HCT116 (cell line): Measurements from ENCODE around the gene CLCN1. TPM values are rescaled to one million over a fixed set of nuclear protein-coding genes. Genes with fewer than 3 reads are reported as not detected.

ENCODE experiments used
- ATAC-seq: fragments of 200-7000 bp; cut with Tn5 transposase; 2 replicates; pipeline ENCODE4 v1.9.1; 2020; ENCODE audit warnings: mild to moderate bottlenecking, moderate library complexity
- BruUV-seq: library from RNA; stranded (reverse); fragments of 400-500 nt; replicated peaks from 2 replicates; lab custom pipeline; 2021; lab: Mats Ljungman, UMichigan
- CTCF ChIA-PET: fragments of 300-600 bp; sonication (Branson Sonifier 250); formaldehyde crosslinking; loops from one replicate; lab custom pipeline; 2021; ENCODE audit warnings: antibody characterized with exemption; lab: Charles Lee
- POLR2A ChIA-PET: fragments of 300-600, 350-600 bp; sonication (Branson Sonifier 250); formaldehyde crosslinking; loops from one replicate; lab custom pipeline; 2021; ENCODE audit warnings: antibody characterized with exemption; lab: Charles Lee
- RAD21 ChIA-PET, 2 experiments: fragments of 300-600 bp; sonication (Branson Sonifier 250); formaldehyde crosslinking; loops; one replicate each; lab custom pipeline; 2023; ENCODE audit warnings: low total read pairs in 2 of 2; ENCODE audit not compliant: uncharacterized antibody in 2 of 2, unreplicated experiment in 2 of 2, low non-redundant PET in 1 of 2; lab: Charles Lee
- DNase-seq: peaks from one replicate; pipeline ENCODE4 v3.0.0-alpha.2; 2010; ENCODE audit warnings: low read depth, low spot score
- H2AFZ ChIP-seq: fragments of 200-600 bp; shearing (Covaris generic), sonication (generic); 2 replicates; pipeline ENCODE4 v1.6.1; 2017; ENCODE audit warnings: low read depth, mixed run types, mixed read lengths, antibody characterized with exemption, low read length; ENCODE audit not compliant: poor library complexity, severe bottlenecking
- H3K27ac ChIP-seq: 2 replicates; pipeline ENCODE4 v1.5.1; 2012; ENCODE audit warnings: low read depth, low read length
- H3K27me3 ChIP-seq: fragments of 200-600 bp; sonication (generic); 2 replicates; pipeline ENCODE4 v1.6.1; 2016; ENCODE audit warnings: mixed run types, low read length, mixed read lengths; ENCODE audit not compliant: insufficient read depth
- H3K36me3 ChIP-seq, 2 experiments: fragments of 200-500 bp in 1 of 2; fragments of 200-600 bp in 1 of 2; sonication (Bioruptor generic) in 1 of 2; sonication (generic) in 1 of 2; 2 replicates each; pipeline versions ENCODE4 v1.5.1 to v1.6.1; 2014 to 2016; ENCODE audit warnings: low read length in 2 of 2, inconsistent platforms in 1 of 2, mixed read lengths in 1 of 2, mixed run types in 1 of 2; ENCODE audit not compliant: insufficient read depth in 2 of 2, control insufficient read depth in 1 of 2
- H3K4me1 ChIP-seq, 2 experiments: fragments of 200-600 bp in 1 of 2; sonication (generic) in 1 of 2; 2 replicates each; pipeline versions ENCODE4 v1.5.1 to v1.6.1; 2012 to 2017; ENCODE audit warnings: low read length in 2 of 2, inconsistent platforms in 1 of 2, mild to moderate bottlenecking in 1 of 2, mixed read lengths in 1 of 2, mixed run types in 1 of 2, moderate library complexity in 1 of 2; ENCODE audit not compliant: insufficient read depth in 2 of 2, control insufficient read depth in 1 of 2
- H3K4me2 ChIP-seq: fragments of 200-600 bp; sonication (generic); 2 replicates; pipeline ENCODE4 v1.6.1; 2017; ENCODE audit warnings: mixed run types, low read length, mixed read lengths
- H3K4me3 ChIP-seq, 2 experiments: fragments of 200-600 bp in 1 of 2; sonication (generic) in 1 of 2; replicated peaks in 1 of 2; 2 replicates each; pipeline ENCODE4 v1.5.1; 2011 to 2016; ENCODE audit warnings: low read length in 2 of 2, control low read depth in 1 of 2, low read depth in 1 of 2, mild to moderate bottlenecking in 1 of 2, mixed read lengths in 1 of 2, mixed run types in 1 of 2
- H3K79me2 ChIP-seq: fragments of 200-600 bp; sonication (generic); 2 replicates; pipeline ENCODE4 v1.6.1; 2017; ENCODE audit warnings: mild to moderate bottlenecking, mixed run types, low read length, moderate library complexity, mixed read lengths; ENCODE audit not compliant: insufficient read depth
- H3K9ac ChIP-seq: fragments of 200-600 bp; sonication (generic); 2 replicates; pipeline ENCODE4 v1.6.1; 2016; ENCODE audit warnings: low read length, mixed read lengths
- H3K9me2 ChIP-seq: fragments of 200-600 bp; sonication (generic), shearing (Covaris generic); 2 replicates; pipeline ENCODE4 v1.6.1; 2017; ENCODE audit warnings: mixed run types, mild to moderate bottlenecking, moderate library complexity; ENCODE audit not compliant: insufficient read depth
- H3K9me3 ChIP-seq, 2 experiments: fragments of 200-500 bp in 1 of 2; fragments of 200-600 bp in 1 of 2; sonication (Bioruptor generic) in 1 of 2; sonication (generic) in 1 of 2; 2 replicates each; pipeline ENCODE4 v1.6.1; 2014 to 2017; ENCODE audit warnings: low read length in 2 of 2, mixed read lengths in 2 of 2, inconsistent platforms in 1 of 2, low read depth in 1 of 2, mild to moderate bottlenecking in 1 of 2, mixed run types in 1 of 2, moderate library complexity in 1 of 2; ENCODE audit not compliant: control insufficient read depth in 1 of 2, insufficient read depth in 1 of 2
- H4K20me1 ChIP-seq: fragments of 200-600 bp; sonication (generic), shearing (Covaris generic); 2 replicates; pipeline ENCODE4 v1.6.1; 2017; ENCODE audit warnings: mixed run types, mild to moderate bottlenecking, moderate library complexity; ENCODE audit not compliant: insufficient read depth
- CEBPB ChIP-seq: IDR thresholded peaks from 2 replicates; pipeline ENCODE4 v1.6.1; 2012; ENCODE audit warnings: low read depth
- EGR1 ChIP-seq: IDR thresholded peaks from 2 replicates; pipeline ENCODE4 v1.6.1; 2012; ENCODE audit warnings: low read depth
- EZH2 ChIP-seq: fragments of 200-600 bp; sonication (generic); IDR thresholded peaks from 2 replicates; pipeline ENCODE4 v1.6.1; 2017; ENCODE audit warnings: antibody characterized with exemption, mixed run types
- FOSL1 ChIP-seq: IDR thresholded peaks from 2 replicates; pipeline ENCODE4 v1.6.1; 2012; ENCODE audit warnings: low read depth
- JUND ChIP-seq: IDR thresholded peaks from 2 replicates; pipeline ENCODE4 v1.6.1; 2012
- POLR2A ChIP-seq: IDR thresholded peaks from 2 replicates; pipeline ENCODE4 v1.7.0; 2011; ENCODE audit warnings: borderline replicate concordance; ENCODE audit not compliant: insufficient read depth, insufficient read length; ENCODE audit errors: extremely low read depth
- REST ChIP-seq: IDR thresholded peaks from 2 replicates; pipeline ENCODE4 v1.6.1; 2012; ENCODE audit warnings: low read depth
- SIN3A ChIP-seq: IDR thresholded peaks from 2 replicates; pipeline ENCODE4 v1.6.1; 2012; ENCODE audit warnings: low read depth
- SP1 ChIP-seq: IDR thresholded peaks from 2 replicates; pipeline ENCODE4 v1.6.1; 2012; ENCODE audit warnings: low read depth
- ZBTB33 ChIP-seq: IDR thresholded peaks from 2 replicates; pipeline ENCODE4 v1.6.1; 2011; ENCODE audit warnings: mild to moderate bottlenecking, low read length, moderate library complexity; ENCODE audit not compliant: insufficient replicate concordance; ENCODE audit errors: extremely low read depth
- ZFX ChIP-seq: fragments of 450-650 bp; IDR thresholded peaks from 2 replicates; pipeline ENCODE4 v1.6.1; 2017
- ZNF274 ChIP-seq: fragments of 200-500 bp; sonication (Bioruptor generic); IDR thresholded peaks from 2 replicates; pipeline ENCODE4 v1.6.1; 2014; ENCODE audit warnings: mild to moderate bottlenecking, low read depth, low read length, inconsistent platforms
- intact Hi-C: fragments of 100-400 bp; cut with micrococcal nuclease; formaldehyde crosslinking; loops from 2 replicates; pipeline ENCODE4 v1.10.0; 2022
- total RNA-seq: library from RNA; stranded (reverse); gene quantifications from one replicate; pipeline ENCODE4 v1.2.1, GENCODE V29; 2021; ENCODE audit not compliant: unreplicated experiment

CLCN1 gene
- total RNA-seq, 1 experiment from 2014 or later: 0.47 TPM

DNA sequence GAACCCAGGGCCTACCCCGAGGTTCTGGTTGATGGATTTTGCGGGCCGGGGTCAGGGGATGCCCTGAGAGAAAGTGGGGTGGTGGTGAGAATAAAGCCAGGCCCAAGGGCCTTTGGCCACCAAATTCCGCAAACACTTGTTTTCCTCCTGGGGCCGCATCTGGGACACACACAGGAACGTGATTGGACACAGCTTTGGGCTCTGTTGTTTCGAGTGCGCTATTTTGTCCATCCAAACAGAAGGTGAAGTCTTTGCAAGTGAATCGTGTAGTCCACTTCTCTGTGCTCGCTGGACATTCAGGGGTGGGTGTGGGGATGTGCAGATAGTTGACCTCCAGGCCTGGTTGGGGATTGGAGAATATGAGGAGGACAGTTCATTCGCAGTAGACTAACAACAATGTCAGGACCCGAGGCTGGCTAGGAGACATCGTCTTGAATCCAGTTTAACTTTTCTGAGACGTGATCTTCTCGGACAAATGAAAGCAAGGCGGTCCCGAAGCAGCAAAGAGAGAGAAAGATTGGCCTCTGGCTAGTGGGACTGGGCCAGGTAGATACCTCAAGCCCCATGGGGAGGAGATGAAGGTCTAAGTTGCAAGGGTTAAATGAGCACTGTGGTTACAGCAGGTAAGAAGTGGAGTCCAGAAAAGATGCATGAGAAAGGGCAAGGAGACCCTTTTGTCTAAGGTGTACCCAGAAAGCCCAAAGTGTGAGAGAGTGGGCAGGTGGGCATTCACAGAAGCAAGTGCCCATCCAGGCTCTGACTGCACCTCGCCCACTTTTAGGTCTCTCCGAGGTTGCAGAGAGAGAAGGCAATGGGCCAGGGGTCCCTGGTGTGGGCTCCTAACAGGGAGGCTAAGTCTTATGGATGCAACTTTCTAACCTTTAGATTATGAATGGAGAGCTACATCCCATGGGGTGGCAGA lies 47.4 kb downstream of the CLCN1 start:
- Histone ChIP-seq H4K20me1 (no peaks in the 10 kb centered on the region), H2AFZ (no peak overlapping the region), H3K4me2 (no peak overlapping the region), H3K9me3 (no peaks in the 10 kb centered on the region), H3K9ac (no peak overlapping the region), H3K36me3 (no peaks in the 10 kb centered on the region), H3K4me1 (peaks cover 8 to 17% of the 10 kb centered on the region in 2 experiments), H3K9me2 (no peaks in the 10 kb centered on the region), H3K27me3 (no peaks in the 10 kb centered on the region), H3K27ac (no peak overlapping the region), H3K79me2 (no peaks in the 10 kb centered on the region), H3K4me3 (no peak overlapping the region)
- POLR2A ChIA-PET: no interaction called here
- RAD21 ChIA-PET: no interaction called here
- ATAC-seq: no peak
- CTCF ChIA-PET: no interaction called here
- no peak for TF ChIP-seq FOSL1
- no peak for TF ChIP-seq EGR1
- no peak for TF ChIP-seq POLR2A
- no peak for TF ChIP-seq EZH2
- TF ChIP-seq CEBPB: no peak
- no peak for TF ChIP-seq SIN3A
- no peak for TF ChIP-seq SP1
- TF ChIP-seq ZBTB33: no peak
- no peak for TF ChIP-seq REST
- TF ChIP-seq JUND: no peak
- TF ChIP-seq ZFX: no peak
- no peak for TF ChIP-seq ZNF274
- BruUV-seq: no TSS peak
- no peak for DNase-seq
- intact Hi-C loops: no loop called here
